MM.1S (cell line): ENCODE results near the gene ST6GAL1.
A peak's percentile ranks its signal among the peaks of the same experiment; 100 is the strongest.

Experiments
- DNase-seq: peaks from one replicate; pipeline ENCODE4 v3.0.0-alpha.2; 2015
- H2AFZ ChIP-seq: fragments of 300-600 bp; sonication (generic); 2 replicates; pipeline ENCODE4 v1.6.0; 2016; ENCODE audit warnings: antibody characterized with exemption, low read length
- H3F3A ChIP-seq: fragments of 300-600 bp; sonication (generic); 2 replicates; pipeline ENCODE4 v1.6.1; 2016; ENCODE audit warnings: mild to moderate bottlenecking, antibody characterized with exemption, low read length, moderate library complexity, mixed read lengths; ENCODE audit not compliant: insufficient read depth
- H3K27ac ChIP-seq: fragments of 300-600 bp; sonication (generic); 2 replicates; pipeline ENCODE4 v1.5.1; 2016; ENCODE audit warnings: mild to moderate bottlenecking, low read length
- H3K27me3 ChIP-seq: fragments of 300-600 bp; sonication (generic); replicated peaks from 2 replicates; pipeline ENCODE4 v1.6.0; 2016; ENCODE audit warnings: low read length; ENCODE audit not compliant: insufficient read depth
- H3K36me3 ChIP-seq: fragments of 300-600 bp; sonication (generic); replicated peaks from 2 replicates; pipeline ENCODE4 v1.6.1; 2016; ENCODE audit warnings: mild to moderate bottlenecking, low read length, mixed read lengths; ENCODE audit not compliant: insufficient read depth
- H3K4me1 ChIP-seq: fragments of 300-600 bp; sonication (generic); 2 replicates; pipeline ENCODE4 v1.6.1; 2016; ENCODE audit warnings: low read length, mixed read lengths
- H3K4me2 ChIP-seq: fragments of 300-600 bp; sonication (generic); 2 replicates; pipeline ENCODE4 v1.6.0; 2016; ENCODE audit warnings: low read depth, low read length
- H3K4me3 ChIP-seq: fragments of 300-600 bp; sonication (generic); 2 replicates; pipeline ENCODE4 v1.5.1; 2016; ENCODE audit warnings: low read length, mixed read lengths
- H3K79me2 ChIP-seq: fragments of 300-600 bp; sonication (generic); 2 replicates; pipeline ENCODE4 v1.6.1; 2016; ENCODE audit warnings: mixed run types, low read length, mixed read lengths
- H3K9ac ChIP-seq: fragments of 300-600 bp; sonication (generic); 2 replicates; pipeline ENCODE4 v1.6.1; 2016; ENCODE audit warnings: low read length, mixed read lengths
- H3K9me2 ChIP-seq: fragments of 300-600 bp; sonication (generic); replicated peaks from 2 replicates; pipeline ENCODE4 v1.6.1; 2016; ENCODE audit warnings: mild to moderate bottlenecking, low read length, mixed read lengths; ENCODE audit not compliant: insufficient read depth
- H3K9me3 ChIP-seq: fragments of 300-600 bp; sonication (generic); replicated peaks from 2 replicates; pipeline ENCODE4 v1.6.1; 2016; ENCODE audit warnings: mild to moderate bottlenecking, low read length, mixed read lengths; ENCODE audit not compliant: insufficient read depth
- H4K20me1 ChIP-seq: fragments of 300-600 bp; sonication (generic); 2 replicates; pipeline ENCODE4 v1.6.1; 2016; ENCODE audit warnings: mild to moderate bottlenecking, low read length, moderate library complexity, mixed read lengths; ENCODE audit not compliant: insufficient read depth
- CTCF ChIP-seq: fragments of 300-600 bp; sonication (generic); IDR thresholded peaks from 2 replicates; pipeline ENCODE4 v1.5.1; 2016; ENCODE audit warnings: antibody characterized with exemption, low read length, mixed read lengths
- EZH2 ChIP-seq: fragments of 300-600 bp; sonication (generic); optimal IDR thresholded peaks from 2 replicates; pipeline ENCODE3; 2017; ENCODE audit warnings: low read depth, mild to moderate bottlenecking, antibody characterized with exemption, low read length, mixed read lengths
- EZH2phosphoT487 ChIP-seq: fragments of 300-600 bp; sonication (generic); IDR thresholded peaks from 2 replicates; pipeline ENCODE4 v1.6.1; 2018; ENCODE audit warnings: antibody characterized with exemption, low read length

The ST6GAL1 gene

GRCh38 chr3:186988806-186989205 is 58.5 kb downstream of the ST6GAL1 start:
- H3K4me1 ChIP-seq = peaks cover 46% of the 10 kb centered on the region
- H2AFZ ChIP-seq = no peak overlapping the region
- peaks cover 46% of the 10 kb centered on the region for H3K79me2 ChIP-seq
- H3K4me3 ChIP-seq = no peak overlapping the region
- H3K36me3 ChIP-seq = no peaks in the 10 kb centered on the region
- no peaks in the 10 kb centered on the region for H3K27me3 ChIP-seq
- no peak overlapping the region for H3K9ac ChIP-seq
- H3F3A ChIP-seq = peaks cover 28% of the 10 kb centered on the region
- no peaks in the 10 kb centered on the region for H4K20me1 ChIP-seq
- no peak for DNase-seq
- peak overlapping the region; percentile 7 for H3K4me2 ChIP-seq
- H3K9me2 ChIP-seq = no peaks in the 10 kb centered on the region
- no peaks in the 10 kb centered on the region for H3K9me3 ChIP-seq
- no peak for TF ChIP-seq CTCF
- no peak for TF ChIP-seq EZH2
- no peak for TF ChIP-seq EZH2phosphoT487
- H3K27ac ChIP-seq = peak overlapping the region; percentile 52; the same call in 1 of the 2 replicates

- peaks cover 46% of the 10 kb centered on the region for H3K79me2 ChIP-seq
- peak overlapping the region; percentile 52; the same call in 1 of the 2 replicates for H3K27ac ChIP-seq
- H2AFZ ChIP-seq = no peak overlapping the region
- H3K36me3 ChIP-seq = no peaks in the 10 kb centered on the region
- no peak overlapping the region for H3K9ac ChIP-seq
- no peak for DNase-seq
- H3K4me2 ChIP-seq = no peak overlapping the region
- H3F3A ChIP-seq = peaks cover 34% of the 10 kb centered on the region
- peaks cover 51% of the 10 kb centered on the region for H3K4me1 ChIP-seq
- TF ChIP-seq EZH2 (no peak), EZH2phosphoT487 (no peak), CTCF (no peak)
- no peaks in the 10 kb centered on the region for H3K27me3 ChIP-seq
- no peaks in the 10 kb centered on the region for H3K9me2 ChIP-seq
- no peak overlapping the region for H3K4me3 ChIP-seq
- H3K9me3 ChIP-seq = no peaks in the 10 kb centered on the region
- no peaks in the 10 kb centered on the region for H4K20me1 ChIP-seq
These were observed 59.1 kb downstream of the ST6GAL1 start for GRCh38 chr3:186989429-186989828.

- DNase-seq = no peak
- H3K9me2 ChIP-seq = no peaks in the 10 kb centered on the region
- H3K27ac ChIP-seq = no peak overlapping the region
- no peak for TF ChIP-seq EZH2phosphoT487
- TF ChIP-seq CTCF = no peak
- no peak for TF ChIP-seq EZH2
- no peaks in the 10 kb centered on the region for H4K20me1 ChIP-seq
- peaks cover 59% of the 10 kb centered on the region for H3K4me1 ChIP-seq
- no peak overlapping the region for H2AFZ ChIP-seq
- no peaks in the 10 kb centered on the region for H3K36me3 ChIP-seq
- peaks cover 54% of the 10 kb centered on the region for H3K79me2 ChIP-seq
- H3F3A ChIP-seq = peaks cover 40% of the 10 kb centered on the region
- H3K9ac ChIP-seq = no peak overlapping the region
- no peak overlapping the region for H3K4me3 ChIP-seq
- H3K9me3 ChIP-seq = no peaks in the 10 kb centered on the region
- H3K27me3 ChIP-seq = no peaks in the 10 kb centered on the region
- H3K4me2 ChIP-seq = no peak overlapping the region
These were observed 60.0 kb downstream of the ST6GAL1 start for GRCh38 chr3:186990277-186990676.
